Activated CD4-positive, alpha-beta T cell treated with anti-CD3 and anti-CD28 coated beads for 36 hours (primary cell): Measurements from ENCODE around the gene GPR156. TPM values are rescaled to one million over a fixed set of nuclear protein-coding genes. Genes with fewer than 3 reads are reported as not detected.
"Not testable (repeated sequence)": the region's sequence is repeated elsewhere in the genome, so short reads cannot be mapped to it uniquely, and the experiment has no call there.

ENCODE experiments used
- ATAC-seq: fragments of 200-7000 bp; cut with Tn5 transposase; one replicate; pipeline ENCODE4 v1.10.0; 2021; ENCODE audit warnings: mild to moderate bottlenecking, moderate library complexity
- CTCF ChIA-PET: fragments of 350-600 bp; sonication (Branson Sonifier 250); formaldehyde crosslinking; loops from one replicate; lab custom pipeline; 2021; ENCODE audit warnings: antibody characterized with exemption; lab: Charles Lee
- POLR2A ChIA-PET: fragments of 350-600 bp; sonication (Branson Sonifier 250); formaldehyde crosslinking; loops from one replicate; lab custom pipeline; 2021; ENCODE audit warnings: antibody characterized with exemption, inconsistent platforms; lab: Charles Lee
- DNase-seq: peaks from one replicate; pipeline ENCODE4 v3.0.0-alpha.2; 2020
- H3K27ac Mint-ChIP-seq: one replicate; pipeline ENCODE4 v1.8.0; 2021; ENCODE audit warnings: mixed read lengths
- H3K27me3 Mint-ChIP-seq: one replicate; pipeline ENCODE4 v1.8.0; 2021; ENCODE audit warnings: mixed read lengths
- H3K36me3 Mint-ChIP-seq: one replicate; pipeline ENCODE4 v1.8.0; 2021; ENCODE audit warnings: low read depth, mixed read lengths
- H3K4me1 Mint-ChIP-seq: one replicate; pipeline ENCODE4 v1.8.0; 2021; ENCODE audit warnings: mixed read lengths
- H3K4me3 Mint-ChIP-seq: one replicate; pipeline ENCODE4 v1.8.0; 2021; ENCODE audit warnings: mild to moderate bottlenecking, moderate library complexity, mixed read lengths
- H3K9me3 Mint-ChIP-seq: one replicate; pipeline ENCODE4 v1.8.0; 2021; ENCODE audit warnings: low read depth, mixed read lengths
- intact Hi-C, 2 experiments: fragments of 100-400 bp; cut with DNase I in 1 of 2; cut with micrococcal nuclease in 1 of 2; formaldehyde crosslinking; loops; one replicate each; pipeline versions ENCODE4 v1.14.2 to v1.15.1; 2022 to 2024; cut with DNase I, micrococcal nuclease
- total RNA-seq, 2 experiments: library from RNA; stranded (reverse); gene quantifications; one replicate each; pipeline ENCODE4 v1.2.3, GENCODE V29; 2021

Gene GPR156
- total RNA-seq: under 1 TPM in 1 of 2 experiments, not detected in 1; 0.11 TPM

GRCh38 chr3:120284747-120285507, at the start of gene GPR156:
TSS of gene GPR156 (minus strand) at chr3:120285222. CDS start at chr3:120244098, 41,124 bp downstream.
- peak; percentile 32 for DNase-seq
- Mint-ChIP-seq H3K4me1 (peaks cover 2% of the 10 kb centered on the region), H3K27me3 (peaks cover 49% of the 10 kb centered on the region), H3K27ac (no peak within 1 kb of the TSS), H3K4me3 (peak within 1 kb of the TSS; percentile 9), H3K36me3 (no peaks in the 10 kb centered on the region), H3K9me3 (no peaks in the 10 kb centered on the region)
- intact Hi-C loops: no loop called here
- CTCF ChIA-PET: interaction anchor here (0.6 to 0.8 kb wide), 3 partner anchors 41 to 528 kb away, joined by 3 to 5 read pairs (median 3); no protein-coding TSS in a partner anchor
- POLR2A ChIA-PET: interaction anchor here (0.7 kb wide), 1 partner anchor 15 kb away, joined by 3 read pairs; no protein-coding TSS in a partner anchor
- peak; percentile 74 for ATAC-seq

DNA sequence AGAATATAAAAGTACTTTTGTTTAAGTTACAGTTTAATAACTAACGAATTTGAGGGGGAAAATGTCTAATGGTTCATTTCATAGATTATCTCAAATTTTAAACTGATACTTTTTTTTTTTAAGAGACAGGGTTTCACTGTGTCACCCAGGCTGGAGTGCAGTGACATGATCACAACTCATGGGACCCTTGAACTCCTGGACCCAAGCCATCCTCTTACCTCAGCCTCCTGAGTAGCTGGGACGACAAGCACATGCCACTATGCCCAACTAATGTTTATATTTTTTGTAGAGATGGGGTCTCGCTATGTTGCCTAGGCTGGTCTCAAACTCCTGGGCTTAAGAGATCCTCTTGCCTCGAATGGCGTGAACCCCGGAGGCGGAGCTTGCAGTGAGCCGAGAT, 47.6 kb upstream of the GPR156 start:
- no peak overlapping the region for H3K4me3 Mint-ChIP-seq

GRCh38 chr3:120331076-120331475, 46.1 kb upstream of the GPR156 start:
- no peaks in the 10 kb centered on the region for H3K9me3 Mint-ChIP-seq
- ATAC-seq: no peak
- ChIA-PET CTCF (interaction anchor here (1.4 to 2.2 kb wide), 2 partner anchors 86 to 440 kb away, joined by 3 to 7 read pairs; no protein-coding TSS in a partner anchor), POLR2A (no interaction called here)
- intact Hi-C loops: no loop called here
- no peak for DNase-seq
- H3K4me1 Mint-ChIP-seq: peaks cover 6% of the 10 kb centered on the region
- no peak overlapping the region for H3K27ac Mint-ChIP-seq
- H3K27me3 Mint-ChIP-seq: no peaks in the 10 kb centered on the region
- H3K4me3 Mint-ChIP-seq: no peak overlapping the region
- H3K36me3 Mint-ChIP-seq: peaks cover 41% of the 10 kb centered on the region

More for the DNA sequence above, 47.6 kb upstream of the GPR156 start:
- intact Hi-C loops: no loop called here
- Mint-ChIP-seq H3K27ac (no peak overlapping the region), H3K36me3 (peaks cover 40% of the 10 kb centered on the region), H3K4me1 (peaks cover 10% of the 10 kb centered on the region), H3K9me3 (no peaks in the 10 kb centered on the region), H3K27me3 (no peaks in the 10 kb centered on the region)
- DNase-seq: no peak
- ChIA-PET POLR2A (interaction anchor here (0.7 kb wide), 1 partner anchor 12 kb away, joined by 5 read pairs; no protein-coding TSS in a partner anchor), CTCF (no interaction called here)
- ATAC-seq: no peak

DNA sequence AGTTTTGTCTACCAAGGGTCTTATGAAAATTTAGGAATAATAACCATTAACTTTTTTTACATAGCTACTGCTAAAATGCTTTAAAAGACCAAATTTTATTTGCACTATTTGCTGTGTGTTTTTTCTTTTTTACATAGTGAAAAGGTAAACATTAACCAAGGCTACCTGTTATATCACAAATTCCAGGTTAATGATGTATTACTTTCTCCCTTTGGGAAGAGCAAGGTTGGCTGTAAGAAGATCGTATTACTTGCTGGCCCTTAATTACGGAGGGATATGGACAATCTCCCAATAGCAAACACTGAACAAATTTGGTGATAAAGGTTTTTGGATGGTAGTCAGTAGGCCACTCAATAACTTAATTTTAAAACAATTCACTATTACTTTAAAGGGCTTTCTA, 41.8 kb upstream of the GPR156 start:
- Mint-ChIP-seq H3K4me1 (peaks cover 12% of the 10 kb centered on the region), H3K36me3 (peaks cover 43% of the 10 kb centered on the region), H3K9me3 (no peaks in the 10 kb centered on the region), H3K27me3 (no peaks in the 10 kb centered on the region), H3K27ac (no peak overlapping the region), H3K4me3 (no peak overlapping the region)
- CTCF ChIA-PET: interaction anchor here (0.6 to 1.4 kb wide), 3 partner anchors 91 to 219 kb away, joined by 3 read pairs; no protein-coding TSS in a partner anchor
- DNase-seq (no peak), ATAC-seq (no peak)
- POLR2A ChIA-PET: no interaction called here
- intact Hi-C loops: no loop called here

- no peaks in the 10 kb centered on the region for H3K27me3 Mint-ChIP-seq
- ATAC-seq (peak; percentile 42), DNase-seq (no peak)
- H3K4me3 Mint-ChIP-seq: no peak overlapping the region
- H3K27ac Mint-ChIP-seq: no peak overlapping the region
- H3K9me3 Mint-ChIP-seq: peaks cover 4% of the 10 kb centered on the region
- peaks cover 41% of the 10 kb centered on the region for H3K36me3 Mint-ChIP-seq
- intact Hi-C loops: no loop called here
- POLR2A ChIA-PET: no interaction called here
- peaks cover 10% of the 10 kb centered on the region for H3K4me1 Mint-ChIP-seq
- CTCF ChIA-PET: no interaction called here
Observed at GRCh38 chr3:120324190-120324589, 39.2 kb upstream of the GPR156 start.

- H3K9me3 Mint-ChIP-seq, intact Hi-C loops, H3K4me1 Mint-ChIP-seq, H3K27ac Mint-ChIP-seq, H3K27me3 Mint-ChIP-seq, POLR2A ChIA-PET, H3K4me3 Mint-ChIP-seq, CTCF ChIA-PET: not testable (repeated sequence)
- peak; percentile 63 for ATAC-seq
- peaks cover 44% of the 10 kb centered on the region for H3K36me3 Mint-ChIP-seq
- peak; percentile 31 for DNase-seq
Observed at GRCh38 chr3:120323761-120324160, 38.7 kb upstream of the GPR156 start.

DNA sequence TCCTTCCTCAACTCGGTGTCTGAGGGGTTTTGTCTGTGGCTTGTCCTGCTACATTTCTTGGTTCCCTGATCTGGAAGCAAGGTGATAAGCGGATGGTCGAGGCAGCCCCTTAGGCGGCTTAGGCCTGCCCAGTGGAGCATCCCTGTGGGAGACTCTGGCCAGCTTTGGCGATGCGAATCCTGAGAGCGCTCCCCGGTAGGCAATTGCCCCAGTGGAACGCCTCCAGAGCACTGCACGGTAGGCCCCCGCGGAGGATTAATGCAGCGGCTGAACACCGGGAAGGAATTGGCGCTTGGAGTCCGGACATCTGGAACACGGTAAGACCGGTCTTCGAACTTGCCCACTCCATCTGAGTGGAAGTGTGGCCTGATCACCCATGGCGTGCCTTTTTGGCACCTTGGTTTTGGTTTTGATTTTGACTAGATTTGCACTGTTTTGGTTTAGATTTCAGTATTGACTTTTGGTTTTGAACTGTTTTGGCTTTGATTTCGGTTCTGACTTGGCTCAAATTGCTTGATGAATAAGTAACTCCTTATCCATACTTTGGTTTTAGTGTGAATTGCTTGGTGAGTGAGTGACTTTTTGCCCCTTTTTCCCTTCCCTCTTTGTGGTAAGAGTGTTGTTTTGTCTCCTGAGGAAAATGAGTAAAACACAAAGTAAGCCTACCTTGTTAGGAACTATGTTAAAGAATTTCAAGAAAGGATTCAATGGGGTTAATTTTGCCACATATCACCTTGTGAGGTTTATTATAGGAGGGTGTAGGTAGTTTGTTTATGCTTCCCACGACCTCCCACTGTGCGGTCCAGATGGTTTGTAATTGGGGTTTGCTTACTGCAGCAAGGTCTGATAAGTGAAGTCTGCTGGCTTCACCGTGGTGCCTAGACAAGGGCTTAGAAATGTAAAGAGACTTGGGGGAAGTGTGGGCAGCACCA, 27.1 kb upstream of the GPR156 start:
- Mint-ChIP-seq H3K4me3 (no peak overlapping the region), H3K4me1 (peaks cover 8% of the 10 kb centered on the region), H3K27ac (no peak overlapping the region), H3K27me3 (peaks cover 6% of the 10 kb centered on the region), H3K9me3 (peaks cover 7% of the 10 kb centered on the region), H3K36me3 (peaks cover 18% of the 10 kb centered on the region)
- no peak for DNase-seq
- peak; percentile 30 for ATAC-seq
- intact Hi-C loops: no loop called here
- POLR2A ChIA-PET: no interaction called here
- CTCF ChIA-PET: interaction anchor here (0.7 to 1.5 kb wide), 2 partner anchors 14 to 104 kb away, joined by 3 read pairs; no protein-coding TSS in a partner anchor

- Mint-ChIP-seq H3K4me3 (no peak overlapping the region), H3K36me3 (peaks cover 3% of the 10 kb centered on the region), H3K27ac (no peak overlapping the region), H3K27me3 (peaks cover 12% of the 10 kb centered on the region), H3K4me1 (no peaks in the 10 kb centered on the region), H3K9me3 (no peaks in the 10 kb centered on the region)
- no peak for DNase-seq
- ChIA-PET CTCF (no interaction called here), POLR2A (no interaction called here)
- no peak for ATAC-seq
- intact Hi-C loops: no loop called here
Observed at GRCh38 chr3:120306519-120307455, 21.8 kb upstream of the GPR156 start.

- no peaks in the 10 kb centered on the region for H3K9me3 Mint-ChIP-seq
- H3K4me3 Mint-ChIP-seq: no peak overlapping the region
- H3K4me1 Mint-ChIP-seq: no peaks in the 10 kb centered on the region
- peaks cover 3% of the 10 kb centered on the region for H3K36me3 Mint-ChIP-seq
- no peak for ATAC-seq
- ChIA-PET CTCF (interaction anchor here (1.2 kb wide), 1 partner anchor 113 kb away, joined by 3 read pairs; no protein-coding TSS in a partner anchor), POLR2A (no interaction called here)
- H3K27me3 Mint-ChIP-seq: peaks cover 12% of the 10 kb centered on the region
- intact Hi-C loops: no loop called here
- DNase-seq: no peak
- no peak overlapping the region for H3K27ac Mint-ChIP-seq
Observed at GRCh38 chr3:120304616-120305015, 19.6 kb upstream of the GPR156 start.

DNA sequence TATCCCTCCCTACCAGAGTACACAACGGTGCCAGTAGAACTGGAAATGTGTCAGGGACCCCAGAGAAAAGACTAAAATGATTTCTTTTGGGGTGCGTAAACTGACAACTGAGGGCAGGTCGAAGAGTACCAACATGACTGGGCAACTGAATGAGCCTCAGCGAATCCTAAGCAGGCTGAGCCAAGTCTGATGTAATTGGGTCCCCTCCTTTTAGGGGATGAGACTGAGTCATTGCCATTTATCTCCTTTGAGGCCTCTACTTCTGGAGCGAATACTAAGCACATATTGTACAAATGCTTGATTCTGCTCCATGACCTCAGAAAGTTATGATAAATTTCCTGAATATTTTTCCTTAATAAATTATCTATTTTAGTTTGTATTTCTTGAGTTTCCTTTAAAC, 17.3 kb upstream of the GPR156 start:
- POLR2A ChIA-PET: no interaction called here
- Mint-ChIP-seq H3K36me3 (peaks cover 3% of the 10 kb centered on the region), H3K4me1 (no peaks in the 10 kb centered on the region), H3K27ac (no peak overlapping the region), H3K9me3 (no peaks in the 10 kb centered on the region), H3K27me3 (peaks cover 9% of the 10 kb centered on the region), H3K4me3 (no peak overlapping the region)
- CTCF ChIA-PET: no interaction called here
- intact Hi-C loops: no loop called here
- no peak for ATAC-seq
- DNase-seq: no peak
